Neural cell (in vitro differentiated cells): Measurements from ENCODE around the gene HMCN2. TPM values are rescaled to one million over a fixed set of nuclear protein-coding genes. Genes with fewer than 3 reads are reported as not detected.

ENCODE experiments used
- H2AFZ ChIP-seq: fragments of 200-600, 300-800 bp; sonication (generic), shearing (Covaris generic); 2 replicates; pipeline ENCODE4 v1.6.0; 2014; ENCODE audit warnings: low read depth, mild to moderate bottlenecking, antibody characterized with exemption, low read length, moderate library complexity
- H3F3A ChIP-seq: fragments of 200-600 bp; shearing (Covaris generic); 2 replicates; pipeline ENCODE4 v1.6.1; 2016; ENCODE audit warnings: mild to moderate bottlenecking, moderate library complexity, mixed read lengths, antibody characterized with exemption, low read length; ENCODE audit not compliant: insufficient read depth, poor library complexity, severe bottlenecking
- H3K27ac ChIP-seq: fragments of 200-600, 300-800 bp; sonication (generic), shearing (Covaris generic); 2 replicates; pipeline ENCODE4 v1.5.1; 2014; ENCODE audit warnings: mild to moderate bottlenecking, low read length, moderate library complexity
- H3K27me3 ChIP-seq: fragments of 300-800, 200-600 bp; sonication (generic), shearing (Covaris generic); 2 replicates; pipeline ENCODE4 v1.6.0; 2014; ENCODE audit warnings: mild to moderate bottlenecking, low read depth, low read length, moderate library complexity; ENCODE audit not compliant: insufficient read depth
- H3K36me3 ChIP-seq: fragments of 300-800, 200-600 bp; sonication (generic), shearing (Covaris generic); 2 replicates; pipeline ENCODE4 v1.5.1; 2014; ENCODE audit warnings: mild to moderate bottlenecking, antibody characterized with exemption, low read length, moderate library complexity; ENCODE audit not compliant: insufficient read depth
- H3K4me2 ChIP-seq: fragments of 300-800, 200-600 bp; sonication (generic), shearing (Covaris generic); 2 replicates; pipeline ENCODE4 v1.6.0; 2014; ENCODE audit warnings: mild to moderate bottlenecking, low read length
- H3K4me3 ChIP-seq: fragments of 300-800, 200-600 bp; sonication (generic), shearing (Covaris generic); 2 replicates; pipeline ENCODE4 v1.5.1; 2014; ENCODE audit warnings: mild to moderate bottlenecking, low read length, moderate library complexity
- H3K79me2 ChIP-seq: fragments of 200-600 bp; shearing (Covaris generic); replicated peaks from 2 replicates; pipeline ENCODE4 v1.6.0; 2014; ENCODE audit warnings: mild to moderate bottlenecking, low read length, moderate library complexity; ENCODE audit not compliant: insufficient read depth
- H3K9ac ChIP-seq: fragments of 300-800, 200-600 bp; sonication (generic), shearing (Covaris generic); 2 replicates; pipeline ENCODE4 v1.6.1; 2016; ENCODE audit warnings: mild to moderate bottlenecking, low read length, mixed read lengths
- H3K9me2 ChIP-seq: fragments of 200-600 bp; shearing (Covaris generic); 2 replicates; pipeline ENCODE4 v1.6.1; 2016; ENCODE audit warnings: mild to moderate bottlenecking, low read length, mixed read lengths; ENCODE audit not compliant: insufficient read depth
- H3K9me3 ChIP-seq: fragments of 200-600, 300-800 bp; sonication (generic), shearing (Covaris generic); 2 replicates; pipeline ENCODE4 v1.6.1; 2016; ENCODE audit warnings: mild to moderate bottlenecking, mixed run types, low read length, moderate library complexity, mixed read lengths
- H4K20me1 ChIP-seq: fragments of 200-600 bp; shearing (Covaris generic); 2 replicates; pipeline ENCODE4 v1.6.1; 2016; ENCODE audit warnings: mild to moderate bottlenecking, mixed run types; ENCODE audit not compliant: insufficient read depth
- EP300 ChIP-seq: fragments of 450-650 bp; conservative IDR thresholded peaks from 2 replicates; pipeline ENCODE4 v1.6.1; 2014; ENCODE audit warnings: antibody characterized with exemption, mild to moderate bottlenecking, moderate library complexity; ENCODE audit not compliant: poor library complexity, severe bottlenecking
- EZH2 ChIP-seq: fragments of 200-600, 300-800 bp; shearing (Covaris generic), sonication (generic); IDR thresholded peaks from 2 replicates; pipeline ENCODE4 v1.6.1; 2014; ENCODE audit warnings: antibody characterized with exemption, low read length, borderline replicate concordance, mild to moderate bottlenecking; ENCODE audit not compliant: insufficient read depth, poor library complexity, severe bottlenecking
- MXI1 ChIP-seq: fragments of 450-650 bp; conservative IDR thresholded peaks from 2 replicates; pipeline ENCODE4 v1.6.1; 2014; ENCODE audit warnings: antibody characterized with exemption, mild to moderate bottlenecking; ENCODE audit not compliant: poor library complexity, severe bottlenecking
- POLR2AphosphoS5 ChIP-seq: IDR thresholded peaks from 2 replicates; pipeline ENCODE4 v1.6.1; 2012
- RAD21 ChIP-seq: fragments of 450-650 bp; conservative IDR thresholded peaks from 2 replicates; pipeline ENCODE4 v1.6.1; 2014; ENCODE audit warnings: antibody characterized with exemption, mild to moderate bottlenecking, moderate library complexity
- SMC3 ChIP-seq: fragments of 450-650 bp; conservative IDR thresholded peaks from 2 replicates; pipeline ENCODE4 v1.6.1; 2014; ENCODE audit warnings: antibody characterized with exemption, mild to moderate bottlenecking, moderate library complexity; ENCODE audit not compliant: poor library complexity
- TAF1 ChIP-seq: IDR thresholded peaks from 2 replicates; pipeline ENCODE4 v1.6.1; 2012; ENCODE audit warnings: low read depth
- polyA plus RNA-seq: library from polyadenylated mRNA; depleted of rRNA; stranded (reverse); fragments of >200 nt; gene quantifications from 2 replicates; pipeline ENCODE4 v1.2.3, GENCODE V29; 2014
- TF ChIP-seq, protein P1 (sequence below): IDR thresholded peaks from 2 replicates; pipeline ENCODE4 v1.6.1; 2012; ENCODE audit warnings: borderline replicate concordance
- TF ChIP-seq, protein P2 (sequence below): fragments of 450-650 bp; IDR thresholded peaks from 2 replicates; pipeline ENCODE4 v1.5.1; 2014; ENCODE audit warnings: antibody characterized with exemption, mild to moderate bottlenecking, moderate library complexity; ENCODE audit not compliant: poor library complexity, severe bottlenecking

HMCN2 gene
- polyA plus RNA-seq, 1 donor from 2014 or later, result 1.7 TPM

DNA sequence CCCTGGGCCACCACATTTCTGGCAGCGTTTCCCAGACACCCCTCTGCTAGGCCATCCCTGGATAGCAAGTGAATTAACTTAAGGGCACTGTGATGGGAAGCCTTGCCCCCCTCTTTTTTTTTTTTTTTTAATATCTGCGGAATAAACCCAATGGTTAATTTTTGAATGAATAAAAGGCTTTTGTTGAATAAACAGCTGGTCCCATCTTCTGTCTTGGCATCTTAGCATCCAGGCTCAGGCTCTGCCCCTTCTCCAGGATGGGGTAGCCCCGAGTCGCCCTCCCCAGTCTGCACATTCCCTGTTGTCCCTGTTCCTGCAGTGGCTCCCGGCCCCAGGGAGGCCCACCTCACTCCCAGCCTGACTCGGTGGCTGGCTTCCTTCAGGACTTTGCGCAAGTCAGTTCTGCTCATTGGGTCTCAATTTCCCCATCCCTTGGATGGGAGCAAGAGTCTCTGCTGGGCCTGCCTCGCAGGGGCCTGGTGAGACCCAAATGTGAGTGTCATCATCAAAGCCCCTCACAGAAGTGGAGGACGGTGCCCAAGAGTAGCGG is 29.0 kb upstream of the HMCN2 start:
- Histone ChIP-seq H3K9ac (no peak overlapping the region), H3K9me3 (no peaks in the 10 kb centered on the region), H4K20me1 (no peaks in the 10 kb centered on the region), H3K4me3 (no peak overlapping the region), H2AFZ (no peak overlapping the region), H3K27ac (no peak overlapping the region), H3K36me3 (peaks cover 3% of the 10 kb centered on the region), H3K9me2 (no peaks in the 10 kb centered on the region), H3K79me2 (no peaks in the 10 kb centered on the region), H3K27me3 (no peaks in the 10 kb centered on the region), H3K4me2 (no peak overlapping the region), H3F3A (no peaks in the 10 kb centered on the region)
- TF ChIP-seq TAF1, result no peak
- no peak for TF ChIP-seq RAD21
- TF ChIP-seq EZH2, result no peak
- TF ChIP-seq, protein P1, sequence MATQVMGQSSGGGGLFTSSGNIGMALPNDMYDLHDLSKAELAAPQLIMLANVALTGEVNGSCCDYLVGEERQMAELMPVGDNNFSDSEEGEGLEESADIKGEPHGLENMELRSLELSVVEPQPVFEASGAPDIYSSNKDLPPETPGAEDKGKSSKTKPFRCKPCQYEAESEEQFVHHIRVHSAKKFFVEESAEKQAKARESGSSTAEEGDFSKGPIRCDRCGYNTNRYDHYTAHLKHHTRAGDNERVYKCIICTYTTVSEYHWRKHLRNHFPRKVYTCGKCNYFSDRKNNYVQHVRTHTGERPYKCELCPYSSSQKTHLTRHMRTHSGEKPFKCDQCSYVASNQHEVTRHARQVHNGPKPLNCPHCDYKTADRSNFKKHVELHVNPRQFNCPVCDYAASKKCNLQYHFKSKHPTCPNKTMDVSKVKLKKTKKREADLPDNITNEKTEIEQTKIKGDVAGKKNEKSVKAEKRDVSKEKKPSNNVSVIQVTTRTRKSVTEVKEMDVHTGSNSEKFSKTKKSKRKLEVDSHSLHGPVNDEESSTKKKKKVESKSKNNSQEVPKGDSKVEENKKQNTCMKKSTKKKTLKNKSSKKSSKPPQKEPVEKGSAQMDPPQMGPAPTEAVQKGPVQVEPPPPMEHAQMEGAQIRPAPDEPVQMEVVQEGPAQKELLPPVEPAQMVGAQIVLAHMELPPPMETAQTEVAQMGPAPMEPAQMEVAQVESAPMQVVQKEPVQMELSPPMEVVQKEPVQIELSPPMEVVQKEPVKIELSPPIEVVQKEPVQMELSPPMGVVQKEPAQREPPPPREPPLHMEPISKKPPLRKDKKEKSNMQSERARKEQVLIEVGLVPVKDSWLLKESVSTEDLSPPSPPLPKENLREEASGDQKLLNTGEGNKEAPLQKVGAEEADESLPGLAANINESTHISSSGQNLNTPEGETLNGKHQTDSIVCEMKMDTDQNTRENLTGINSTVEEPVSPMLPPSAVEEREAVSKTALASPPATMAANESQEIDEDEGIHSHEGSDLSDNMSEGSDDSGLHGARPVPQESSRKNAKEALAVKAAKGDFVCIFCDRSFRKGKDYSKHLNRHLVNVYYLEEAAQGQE, result no peak
- TF ChIP-seq SMC3, result no peak
- TF ChIP-seq, protein P2, sequence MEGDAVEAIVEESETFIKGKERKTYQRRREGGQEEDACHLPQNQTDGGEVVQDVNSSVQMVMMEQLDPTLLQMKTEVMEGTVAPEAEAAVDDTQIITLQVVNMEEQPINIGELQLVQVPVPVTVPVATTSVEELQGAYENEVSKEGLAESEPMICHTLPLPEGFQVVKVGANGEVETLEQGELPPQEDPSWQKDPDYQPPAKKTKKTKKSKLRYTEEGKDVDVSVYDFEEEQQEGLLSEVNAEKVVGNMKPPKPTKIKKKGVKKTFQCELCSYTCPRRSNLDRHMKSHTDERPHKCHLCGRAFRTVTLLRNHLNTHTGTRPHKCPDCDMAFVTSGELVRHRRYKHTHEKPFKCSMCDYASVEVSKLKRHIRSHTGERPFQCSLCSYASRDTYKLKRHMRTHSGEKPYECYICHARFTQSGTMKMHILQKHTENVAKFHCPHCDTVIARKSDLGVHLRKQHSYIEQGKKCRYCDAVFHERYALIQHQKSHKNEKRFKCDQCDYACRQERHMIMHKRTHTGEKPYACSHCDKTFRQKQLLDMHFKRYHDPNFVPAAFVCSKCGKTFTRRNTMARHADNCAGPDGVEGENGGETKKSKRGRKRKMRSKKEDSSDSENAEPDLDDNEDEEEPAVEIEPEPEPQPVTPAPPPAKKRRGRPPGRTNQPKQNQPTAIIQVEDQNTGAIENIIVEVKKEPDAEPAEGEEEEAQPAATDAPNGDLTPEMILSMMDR, result no peak
- no peak for TF ChIP-seq POLR2AphosphoS5
- TF ChIP-seq MXI1, result no peak
- no peak for TF ChIP-seq EP300

DNA sequence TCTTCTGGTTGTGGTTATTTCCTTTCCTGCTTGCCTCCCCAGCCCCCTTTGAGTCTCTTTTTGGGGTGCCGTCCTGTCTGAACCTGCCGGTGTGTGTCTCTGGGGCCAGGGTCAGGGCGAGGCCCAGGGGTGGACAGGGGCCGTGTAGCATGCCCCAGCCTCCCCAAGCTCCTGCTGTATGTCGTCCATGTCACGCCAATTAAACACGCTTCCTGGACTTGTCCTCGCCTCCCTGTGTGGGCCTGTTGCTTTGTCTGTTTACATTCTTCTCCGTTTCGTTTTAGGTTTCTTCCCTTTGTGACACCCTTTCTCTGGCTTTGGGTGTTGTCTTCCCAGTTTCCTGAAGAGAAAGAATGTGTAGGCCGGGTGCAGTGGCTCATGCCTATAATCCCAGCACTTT is 28.5 kb upstream of the HMCN2 start:
- Histone ChIP-seq H3K27me3 (no peaks in the 10 kb centered on the region), H2AFZ (no peak overlapping the region), H3K4me3 (no peak overlapping the region), H3K9ac (no peak overlapping the region), H4K20me1 (no peaks in the 10 kb centered on the region), H3K9me2 (no peaks in the 10 kb centered on the region), H3K27ac (no peak overlapping the region), H3K4me2 (no peak overlapping the region), H3K36me3 (peaks cover 3% of the 10 kb centered on the region), H3K79me2 (no peaks in the 10 kb centered on the region), H3K9me3 (no peaks in the 10 kb centered on the region), H3F3A (no peaks in the 10 kb centered on the region)
- TF ChIP-seq MXI1 (no peak), TAF1 (no peak), RAD21 (no peak), SMC3 (no peak), POLR2AphosphoS5 (no peak), EP300 (no peak), EZH2 (no peak)
- TF ChIP-seq, protein P2, result no peak
- TF ChIP-seq, protein P1, result no peak
